ENCODE measurements around the gene TOPORS. TPM values are rescaled to one million over a fixed set of nuclear protein-coding genes. Genes with fewer than 3 reads are reported as not detected.
A peak's percentile ranks its signal among the peaks of the same experiment; 100 is the strongest.

The TOPORS gene
- polyA plus RNA-seq, 1 experiment, result 20.4 TPM

DNA sequence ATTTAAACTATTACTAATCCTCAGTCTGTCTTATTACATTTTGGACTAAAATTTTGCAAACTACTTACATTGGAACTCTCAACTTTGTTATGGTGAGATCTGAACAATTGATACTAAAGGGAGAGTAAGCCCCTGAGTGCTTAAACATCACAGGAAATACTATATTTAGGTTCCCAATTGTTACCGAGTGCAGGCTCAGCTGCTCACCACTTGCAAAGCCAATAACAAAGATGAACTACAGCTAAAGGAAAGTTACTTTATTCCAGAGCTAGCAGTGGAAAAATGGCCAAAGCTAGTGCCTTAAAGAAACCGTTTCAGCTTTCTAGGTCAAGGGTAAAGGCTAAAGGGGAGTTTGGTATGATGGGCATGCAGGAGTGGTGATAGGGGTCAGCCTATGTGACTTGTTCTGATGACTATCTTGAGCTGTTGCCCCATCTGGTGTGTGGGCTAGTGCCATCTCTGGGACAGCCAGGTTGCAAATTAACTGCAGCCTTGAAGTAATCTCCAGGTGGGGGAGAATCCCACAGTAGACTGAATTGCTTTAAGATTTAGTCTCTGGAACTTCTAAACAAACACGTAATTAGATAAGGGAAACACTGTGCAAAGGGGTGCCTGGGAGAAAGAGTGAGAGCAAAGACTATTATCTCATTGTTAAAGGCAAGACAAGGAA lies 28.4 kb upstream of the TOPORS start:
- DNase-seq (ENCODE audit: low read depth, low spot score), result no peak
- POLR2A ChIA-PET, result interaction anchor here (1.5 kb wide), 1 partner anchor 202 kb away, joined by 4 read pairs; no protein-coding TSS in a partner anchor
- TF ChIP-seq, protein P1, sequence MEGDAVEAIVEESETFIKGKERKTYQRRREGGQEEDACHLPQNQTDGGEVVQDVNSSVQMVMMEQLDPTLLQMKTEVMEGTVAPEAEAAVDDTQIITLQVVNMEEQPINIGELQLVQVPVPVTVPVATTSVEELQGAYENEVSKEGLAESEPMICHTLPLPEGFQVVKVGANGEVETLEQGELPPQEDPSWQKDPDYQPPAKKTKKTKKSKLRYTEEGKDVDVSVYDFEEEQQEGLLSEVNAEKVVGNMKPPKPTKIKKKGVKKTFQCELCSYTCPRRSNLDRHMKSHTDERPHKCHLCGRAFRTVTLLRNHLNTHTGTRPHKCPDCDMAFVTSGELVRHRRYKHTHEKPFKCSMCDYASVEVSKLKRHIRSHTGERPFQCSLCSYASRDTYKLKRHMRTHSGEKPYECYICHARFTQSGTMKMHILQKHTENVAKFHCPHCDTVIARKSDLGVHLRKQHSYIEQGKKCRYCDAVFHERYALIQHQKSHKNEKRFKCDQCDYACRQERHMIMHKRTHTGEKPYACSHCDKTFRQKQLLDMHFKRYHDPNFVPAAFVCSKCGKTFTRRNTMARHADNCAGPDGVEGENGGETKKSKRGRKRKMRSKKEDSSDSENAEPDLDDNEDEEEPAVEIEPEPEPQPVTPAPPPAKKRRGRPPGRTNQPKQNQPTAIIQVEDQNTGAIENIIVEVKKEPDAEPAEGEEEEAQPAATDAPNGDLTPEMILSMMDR (IDR thresholded peaks at IDR 0.05; ENCODE audit: low read depth, low read length), result no peak
- Histone ChIP-seq H3K27ac (ENCODE audit: low read depth, low read length) (no peak overlapping the region), H3K9me3 (ENCODE audit: control insufficient read depth, insufficient read depth, low read length) (no peaks in the 10 kb centered on the region), H3K27me3 (ENCODE audit: control insufficient read depth, insufficient read depth, low read length) (no peaks in the 10 kb centered on the region), H3K4me3 (ENCODE audit: low read depth, low read length) (no peak overlapping the region)
- CTCF ChIA-PET, result interaction anchor here (0.6 to 20.3 kb wide), 53 partner anchors 8 to 449 kb away, joined by 3 to 1261 read pairs (median 6); partner anchors contain the start of genes ACO1, NDUFB6 and RIGI

DNA sequence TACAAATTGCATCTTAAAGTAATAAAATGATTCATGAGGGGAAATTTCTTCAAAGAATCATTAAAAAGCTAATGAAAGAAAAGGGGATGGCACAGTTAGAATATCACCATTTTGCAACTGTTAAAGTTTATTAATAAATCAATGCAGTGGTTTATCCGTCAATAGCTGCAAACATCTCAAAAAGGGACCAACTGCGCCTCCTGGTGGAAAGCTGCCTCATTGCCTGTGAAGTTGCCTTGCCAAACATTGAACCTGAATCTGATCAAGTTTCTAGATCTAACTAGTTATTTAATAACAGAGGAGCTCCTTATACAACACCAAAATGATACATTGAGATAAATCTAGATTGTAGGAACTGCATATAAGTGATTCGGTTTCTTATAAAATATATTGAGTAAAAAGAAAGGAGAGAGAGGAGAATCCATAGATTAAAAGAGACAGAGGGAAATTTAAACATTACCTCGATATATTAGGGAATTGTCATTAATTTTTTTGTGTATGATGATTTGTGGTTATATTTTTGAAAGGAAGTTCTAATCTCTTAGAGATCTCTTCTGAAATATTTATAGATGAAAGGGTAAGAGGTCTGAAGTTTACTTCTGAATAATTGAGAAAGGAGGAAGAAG lies 27.4 kb upstream of the TOPORS start:
- ChIA-PET CTCF (interaction anchor here (0.6 to 20.3 kb wide), 71 partner anchors 7 to 458 kb away, joined by 3 to 1261 read pairs (median 5); partner anchors contain the start of genes ACO1, NDUFB6, RIGI and SMIM27), POLR2A (interaction anchor here (0.7 to 1.5 kb wide), 3 partner anchors 195 to 445 kb away, joined by 3 to 7 read pairs (median 3); partner anchors contain the start of genes ACO1 and DNAJA1)
- Histone ChIP-seq H3K4me3 (ENCODE audit: low read depth, low read length) (no peak overlapping the region), H3K27me3 (ENCODE audit: control insufficient read depth, insufficient read depth, low read length) (no peaks in the 10 kb centered on the region), H3K9me3 (ENCODE audit: control insufficient read depth, insufficient read depth, low read length) (no peaks in the 10 kb centered on the region), H3K27ac (ENCODE audit: low read depth, low read length) (no peak overlapping the region)
- TF ChIP-seq, protein P1 (IDR thresholded peaks at IDR 0.05; ENCODE audit: low read depth, low read length), result peak; percentile 96
- peak; percentile 2 for DNase-seq (ENCODE audit: low read depth, low spot score)

DNA sequence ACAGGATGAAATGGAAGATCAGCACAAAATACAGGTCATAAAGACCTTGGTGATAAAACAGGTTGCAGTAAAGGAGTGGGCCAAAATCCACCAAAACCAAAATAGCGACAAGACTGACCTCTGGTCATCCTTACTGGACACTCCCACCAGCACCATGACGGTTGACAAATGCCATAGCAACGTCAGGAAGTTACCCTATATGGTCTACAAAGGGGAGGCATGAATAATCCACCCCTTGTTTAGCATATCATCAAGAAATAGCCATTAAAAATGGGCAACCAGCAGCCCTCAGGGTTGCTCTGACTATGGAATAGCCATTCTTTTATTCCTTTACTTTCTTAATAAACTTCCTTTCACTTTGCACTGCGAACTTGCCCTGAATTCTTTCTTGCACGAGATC lies 26.6 kb upstream of the TOPORS start:
- Histone ChIP-seq H3K9me3 (ENCODE audit: control insufficient read depth, insufficient read depth, low read length) (no peaks in the 10 kb centered on the region), H3K4me3 (ENCODE audit: low read depth, low read length) (no peak overlapping the region), H3K27ac (ENCODE audit: low read depth, low read length) (no peak overlapping the region), H3K27me3 (ENCODE audit: control insufficient read depth, insufficient read depth, low read length) (no peaks in the 10 kb centered on the region)
- ChIA-PET POLR2A (interaction anchor here (1.5 kb wide), 1 partner anchor 200 kb away, joined by 7 read pairs; no protein-coding TSS in a partner anchor), CTCF (interaction anchor here (0.6 to 20.3 kb wide), 39 partner anchors 11 to 645 kb away, joined by 3 to 1261 read pairs (median 8); partner anchors contain the start of genes ACO1, RIGI, SMIM27 and TOPORS)
- DNase-seq (ENCODE audit: low read depth, low spot score), result no peak
- TF ChIP-seq, protein P1 (IDR thresholded peaks at IDR 0.05; ENCODE audit: low read depth, low read length), result no peak

DNA sequence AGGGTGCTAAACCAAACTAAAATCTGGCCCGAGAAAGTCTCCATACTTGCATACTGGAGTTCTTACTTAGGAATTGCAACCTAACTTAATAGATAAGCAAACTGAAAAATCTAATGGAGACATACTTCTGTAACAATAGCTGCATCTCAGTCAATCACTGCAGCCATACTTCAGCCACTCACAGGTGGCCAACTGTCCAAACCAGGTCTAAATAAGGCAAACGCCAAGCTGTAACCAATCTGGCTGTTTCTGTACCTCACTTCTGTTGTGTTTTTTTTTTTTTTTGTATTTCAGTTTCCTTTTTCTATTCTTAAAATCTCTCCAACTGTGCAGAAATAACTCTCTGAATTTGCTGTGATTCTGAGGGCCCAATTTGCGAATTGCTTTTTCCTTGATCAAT lies 24.9 kb upstream of the TOPORS start:
- H3K27ac ChIP-seq (ENCODE audit: low read depth, low read length), result no peak overlapping the region
- no peaks in the 10 kb centered on the region for H3K27me3 ChIP-seq (ENCODE audit: control insufficient read depth, insufficient read depth, low read length)
- ChIA-PET CTCF (interaction anchor here (1.4 to 20.3 kb wide), 4 partner anchors 13 to 394 kb away, joined by 3 to 1261 read pairs (median 230); no protein-coding TSS in a partner anchor), POLR2A (no interaction called here)
- no peak for DNase-seq (ENCODE audit: low read depth, low spot score)
- TF ChIP-seq, protein P1 (IDR thresholded peaks at IDR 0.05; ENCODE audit: low read depth, low read length), result no peak
- H3K4me3 ChIP-seq (ENCODE audit: low read depth, low read length), result no peak overlapping the region
- H3K9me3 ChIP-seq (ENCODE audit: control insufficient read depth, insufficient read depth, low read length), result no peaks in the 10 kb centered on the region; the same call in 1 of the 2 replicates

All from AG04450 (cell line).